ENCODE results near the gene FAM13A.

DNA sequence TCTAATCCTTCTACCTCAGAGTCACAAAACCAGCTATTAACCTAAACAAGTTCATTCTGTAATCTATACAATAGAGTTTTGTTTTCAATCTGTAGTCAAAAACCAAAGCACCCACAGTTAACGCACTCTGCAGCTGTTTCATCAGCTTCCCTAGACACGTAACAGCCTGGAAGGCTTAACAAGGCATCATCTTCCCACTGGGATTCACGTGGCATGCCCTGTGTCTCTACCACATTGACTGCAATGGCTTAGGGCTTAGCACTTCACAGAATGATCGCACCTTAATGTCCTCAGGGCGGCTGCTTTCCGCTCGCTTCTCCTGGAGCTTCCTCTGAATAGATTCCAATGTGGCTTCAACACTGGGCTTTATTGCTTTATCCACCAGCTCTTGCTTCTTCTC, 309.6 kb downstream of the FAM13A start:
- TF ChIP-seq, protein P1, sequence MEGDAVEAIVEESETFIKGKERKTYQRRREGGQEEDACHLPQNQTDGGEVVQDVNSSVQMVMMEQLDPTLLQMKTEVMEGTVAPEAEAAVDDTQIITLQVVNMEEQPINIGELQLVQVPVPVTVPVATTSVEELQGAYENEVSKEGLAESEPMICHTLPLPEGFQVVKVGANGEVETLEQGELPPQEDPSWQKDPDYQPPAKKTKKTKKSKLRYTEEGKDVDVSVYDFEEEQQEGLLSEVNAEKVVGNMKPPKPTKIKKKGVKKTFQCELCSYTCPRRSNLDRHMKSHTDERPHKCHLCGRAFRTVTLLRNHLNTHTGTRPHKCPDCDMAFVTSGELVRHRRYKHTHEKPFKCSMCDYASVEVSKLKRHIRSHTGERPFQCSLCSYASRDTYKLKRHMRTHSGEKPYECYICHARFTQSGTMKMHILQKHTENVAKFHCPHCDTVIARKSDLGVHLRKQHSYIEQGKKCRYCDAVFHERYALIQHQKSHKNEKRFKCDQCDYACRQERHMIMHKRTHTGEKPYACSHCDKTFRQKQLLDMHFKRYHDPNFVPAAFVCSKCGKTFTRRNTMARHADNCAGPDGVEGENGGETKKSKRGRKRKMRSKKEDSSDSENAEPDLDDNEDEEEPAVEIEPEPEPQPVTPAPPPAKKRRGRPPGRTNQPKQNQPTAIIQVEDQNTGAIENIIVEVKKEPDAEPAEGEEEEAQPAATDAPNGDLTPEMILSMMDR (IDR thresholded peaks at IDR 0.05), result no peak
- TF ChIP-seq POLR2A (IDR thresholded peaks at IDR 0.05), result no peak
